Muscle of leg (tissue), 16 donors: ENCODE data around the gene OR51G1. TPM values are rescaled to one million over a fixed set of nuclear protein-coding genes. Genes with fewer than 3 reads are reported as not detected.
A peak's percentile ranks its signal among the peaks of the same experiment; 100 is the strongest.
"Not testable (repeated sequence)": the region's sequence is repeated elsewhere in the genome, so short reads cannot be mapped to it uniquely, and the experiment has no call there.

Experiments
- DNase-seq: peaks from one replicate; pipeline ENCODE4 v3.0.0; 2013
- H3K27ac ChIP-seq: one replicate; pipeline ENCODE4 v1.5.1; 2013; ENCODE audit warnings: mild to moderate bottlenecking, low read length, control low read depth
- H3K27me3 ChIP-seq: one replicate; pipeline ENCODE4 v1.6.1; 2013; ENCODE audit warnings: low read length; ENCODE audit not compliant: control insufficient read depth, insufficient read depth
- H3K36me3 ChIP-seq: one replicate; pipeline ENCODE4 v1.6.1; 2013; ENCODE audit warnings: low read length; ENCODE audit not compliant: control insufficient read depth, insufficient read depth
- H3K4me1 ChIP-seq: one replicate; pipeline ENCODE4 v1.6.1; 2013; ENCODE audit warnings: low read length; ENCODE audit not compliant: control insufficient read depth, insufficient read depth
- H3K4me3 ChIP-seq: one replicate; pipeline ENCODE4 v1.5.1; 2013; ENCODE audit warnings: low read length, control low read depth
- H3K9me3 ChIP-seq: replicated peaks from 2 replicates; pipeline ENCODE4 v1.6.1; 2013; ENCODE audit warnings: low read depth, low read length; ENCODE audit not compliant: control insufficient read depth
- WGBS: methylation state at CpG from one replicate; pipeline ENCODE4 v1.1.5; 2013; ENCODE audit warnings: missing lambda C conversion rate; ENCODE audit not compliant: insufficient coverage; 5-methylcytosine and 5-hydroxymethylcytosine counted together
- long read RNA-seq, 11 donors: transcript quantifications; one replicate each; lab custom pipeline, GENCODE V29; 2026
- polyA plus RNA-seq, 8 donors: library from polyadenylated mRNA; unstranded; fragments of 120-200 nt; gene quantifications; one replicate each; pipeline versions ENCODE4 v1.2.1 to v1.2.3, GENCODE V29; 2013; ENCODE audit warnings: inconsistent platforms in 1 of 8, low replicate concordance in 1 of 8; ENCODE audit not compliant: insufficient read length in 8 of 8, insufficient read depth in 1 of 8
- total RNA-seq: library from RNA; stranded (reverse); fragments of 120-200 nt; gene quantifications from one replicate; pipeline ENCODE4 v1.2.4, GENCODE V29; 2013

OR51G1 gene, protein sequence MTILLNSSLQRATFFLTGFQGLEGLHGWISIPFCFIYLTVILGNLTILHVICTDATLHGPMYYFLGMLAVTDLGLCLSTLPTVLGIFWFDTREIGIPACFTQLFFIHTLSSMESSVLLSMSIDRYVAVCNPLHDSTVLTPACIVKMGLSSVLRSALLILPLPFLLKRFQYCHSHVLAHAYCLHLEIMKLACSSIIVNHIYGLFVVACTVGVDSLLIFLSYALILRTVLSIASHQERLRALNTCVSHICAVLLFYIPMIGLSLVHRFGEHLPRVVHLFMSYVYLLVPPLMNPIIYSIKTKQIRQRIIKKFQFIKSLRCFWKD
- not detected for total RNA-seq
- polyA plus RNA-seq = not detected
- long read RNA-seq, donor 1 = 0 reads
- long read RNA-seq, donor 2 = 0 reads
- long read RNA-seq, donor 3 = 0 reads
- long read RNA-seq, donor 4 = 0 reads
- long read RNA-seq, donor 5 = 0 reads
- long read RNA-seq, donor 6 = 0 reads
- long read RNA-seq, donor 7 = 0 reads
- long read RNA-seq, donor 8 = 0 reads
- long read RNA-seq, donor 9 = 0 reads
- long read RNA-seq, donor 10 = 0 reads
- long read RNA-seq, donor 11 = 0 reads

DNA sequence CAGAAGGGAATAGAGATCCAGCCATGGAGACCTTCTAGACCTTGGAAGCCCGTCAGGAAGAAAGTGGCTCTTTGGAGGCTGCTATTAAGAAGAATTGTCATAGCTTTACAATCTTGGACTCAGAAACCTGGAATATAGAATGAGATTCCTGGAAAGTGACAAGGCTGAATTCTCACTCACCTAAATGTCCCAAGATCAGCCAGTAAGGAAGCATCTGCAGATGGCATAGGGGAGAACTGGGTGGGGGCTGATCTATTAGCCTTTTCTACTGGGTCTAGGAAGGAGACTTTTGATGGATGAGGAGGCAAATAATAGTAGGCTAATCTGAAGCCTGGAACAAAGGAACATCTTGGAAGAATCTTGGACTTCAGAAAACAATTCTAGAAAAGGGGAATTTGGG, at the start of gene OR51G1:
Gene OR51G1 (minus strand): TSS at position 101 of the 400 bp plus-strand sequence. CDS start 0 bp downstream, at position 101.
- no CpG with 5 or more reads among the region's 1 CpG for WGBS
- DNase-seq = no peak
- no peak within 1 kb of the TSS for H3K4me3 ChIP-seq
- no peaks in the 10 kb centered on the region for H3K4me1 ChIP-seq
- no peaks in the 10 kb centered on the region for H3K9me3 ChIP-seq
- no peak within 1 kb of the TSS for H3K27ac ChIP-seq
- H3K27me3 ChIP-seq = no peaks in the 10 kb centered on the region
- no peaks in the 10 kb centered on the region for H3K36me3 ChIP-seq

DNA sequence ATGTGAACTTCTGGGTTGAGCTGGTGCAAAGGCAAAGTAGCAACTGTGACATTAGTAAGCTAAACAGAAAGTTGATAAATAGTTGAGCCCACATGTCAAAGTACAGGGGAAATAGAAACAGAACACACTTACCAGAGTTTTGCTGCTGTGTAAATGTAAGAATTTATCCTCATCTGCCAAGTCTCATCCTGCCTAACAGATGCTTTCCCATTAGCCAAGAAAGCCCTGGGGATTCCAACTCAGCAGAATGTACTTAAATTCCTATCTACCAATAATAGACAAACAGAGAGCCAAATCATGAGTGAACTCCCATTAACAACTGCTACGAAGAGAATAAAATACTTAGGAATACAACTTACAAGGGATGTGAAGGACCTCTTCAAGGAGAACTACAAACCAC, 38.7 kb upstream of the OR51G1 start:
- H3K9me3 ChIP-seq = peaks cover 3% of the 10 kb centered on the region
- no peak overlapping the region for H3K27ac ChIP-seq
- no peak overlapping the region for H3K4me3 ChIP-seq
- no peaks in the 10 kb centered on the region for H3K27me3 ChIP-seq
- peak; percentile 92 for DNase-seq
- no CpG with 5 or more reads among the region's 1 CpG for WGBS
- H3K4me1 ChIP-seq = no peaks in the 10 kb centered on the region
- no peaks in the 10 kb centered on the region for H3K36me3 ChIP-seq

DNA sequence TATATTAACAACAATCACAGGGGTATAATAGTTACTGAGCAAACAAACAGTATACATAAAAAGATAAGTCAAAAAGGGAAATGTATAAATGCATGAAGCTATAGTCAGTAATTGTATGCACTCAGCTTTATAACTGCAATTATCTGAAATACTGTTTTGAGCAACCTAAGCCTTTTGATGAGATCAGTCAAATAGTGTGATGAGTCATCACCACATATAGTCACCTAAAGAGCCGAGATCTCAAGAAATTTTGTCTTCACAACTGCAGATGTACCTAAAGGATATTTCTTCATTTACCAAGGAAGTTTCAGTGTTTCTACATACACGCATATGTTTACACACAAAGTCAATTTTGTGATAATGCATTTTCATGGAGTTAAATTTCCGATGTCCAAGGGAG, 36.7 kb upstream of the OR51G1 start:
- no peak for DNase-seq
- Histone ChIP-seq H3K36me3 (no peaks in the 10 kb centered on the region), H3K27ac (no peak overlapping the region), H3K9me3 (peaks cover 3% of the 10 kb centered on the region), H3K27me3 (no peaks in the 10 kb centered on the region), H3K4me1 (no peaks in the 10 kb centered on the region), H3K4me3 (no peak overlapping the region)
- 100% methylated on average over 1 of the region's 3 CpGs for WGBS

DNA sequence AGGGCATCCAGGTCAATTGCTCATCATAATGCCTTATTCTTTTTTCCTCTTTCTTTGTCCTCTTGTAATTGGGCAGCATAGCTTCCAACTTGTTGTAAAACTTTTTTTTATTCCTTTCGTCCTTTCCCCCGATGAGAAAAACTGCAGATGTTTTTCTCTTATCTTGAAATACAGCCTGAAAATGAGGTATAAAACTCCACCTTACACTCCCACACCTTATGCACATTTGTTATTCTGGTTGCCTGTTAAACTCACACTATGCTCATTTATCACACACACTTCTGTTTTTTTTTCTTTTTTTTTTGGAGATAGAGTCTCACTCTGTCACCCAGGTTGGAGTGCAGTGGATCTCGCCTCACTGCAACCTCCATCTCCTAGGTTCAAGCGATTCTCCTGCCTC, 33.3 kb upstream of the OR51G1 start:
- no peaks in the 10 kb centered on the region for H3K36me3 ChIP-seq
- no peak for DNase-seq
- no peak overlapping the region for H3K4me3 ChIP-seq
- no peaks in the 10 kb centered on the region for H3K27me3 ChIP-seq
- H3K9me3 ChIP-seq = no peaks in the 10 kb centered on the region
- 83% methylated on average over 2 of the region's 4 CpGs for WGBS
- no peaks in the 10 kb centered on the region for H3K4me1 ChIP-seq
- H3K27ac ChIP-seq = no peak overlapping the region

DNA sequence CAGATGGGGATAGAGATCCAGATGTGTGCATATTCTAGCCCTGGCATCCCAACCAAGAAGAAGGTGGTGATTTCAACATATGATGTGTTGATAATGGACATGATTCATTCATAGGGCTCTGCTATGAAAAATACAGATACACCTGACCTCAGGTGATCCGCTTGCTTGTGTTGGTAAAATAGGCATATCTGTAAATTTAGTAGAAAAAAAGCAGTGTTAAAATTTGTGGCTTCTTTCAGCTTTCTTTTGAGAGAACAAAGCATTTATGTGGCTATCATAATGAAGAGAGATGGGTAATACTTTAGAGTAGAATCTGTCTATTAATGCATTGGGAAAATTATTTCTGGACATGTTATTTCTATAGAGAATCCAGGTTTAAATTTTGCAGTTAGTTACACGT, 31.5 kb upstream of the OR51G1 start, which contains the start of gene OR51A2:
Gene OR51A2 (minus strand): TSS at position 101 of the 400 bp plus-strand sequence. CDS start 0 bp downstream, at position 101.
- not testable (repeated sequence) for H3K4me1 ChIP-seq, H3K27ac ChIP-seq, H3K36me3 ChIP-seq, H3K9me3 ChIP-seq, H3K27me3 ChIP-seq, DNase-seq, H3K4me3 ChIP-seq
- WGBS = 67% methylated on average over 1 of the region's 2 CpGs

DNA sequence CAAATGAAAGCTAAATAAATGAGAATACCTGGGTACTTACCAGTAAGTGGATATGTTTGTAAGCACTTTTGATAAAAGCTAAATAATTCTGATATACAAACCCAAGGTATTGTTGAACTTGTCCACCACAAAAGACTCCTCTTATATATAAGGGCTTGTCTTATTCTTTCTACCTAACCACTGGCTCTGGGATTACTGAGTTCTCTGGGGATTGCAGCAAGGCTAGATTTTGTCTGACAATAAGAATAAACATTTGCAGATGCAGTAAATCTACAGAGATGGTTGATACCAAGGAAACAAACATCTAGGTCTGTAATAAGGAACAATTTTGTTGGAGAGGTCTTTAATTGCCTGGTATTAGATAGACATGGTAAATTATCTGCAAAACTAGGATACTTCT, 23.4 kb upstream of the OR51G1 start, which contains the start of gene OR51A4:
Gene OR51A4 (minus strand): TSS at position 101 of the 400 bp plus-strand sequence. CDS start 505 bp downstream, outside the sequence.
- no peak within 1 kb of the TSS for H3K4me3 ChIP-seq
- H3K27me3 ChIP-seq = no peaks in the 10 kb centered on the region
- no peak for DNase-seq
- no peaks in the 10 kb centered on the region for H3K36me3 ChIP-seq
- H3K4me1 ChIP-seq = no peaks in the 10 kb centered on the region
- H3K27ac ChIP-seq = no peak within 1 kb of the TSS
- no peaks in the 10 kb centered on the region for H3K9me3 ChIP-seq

DNA sequence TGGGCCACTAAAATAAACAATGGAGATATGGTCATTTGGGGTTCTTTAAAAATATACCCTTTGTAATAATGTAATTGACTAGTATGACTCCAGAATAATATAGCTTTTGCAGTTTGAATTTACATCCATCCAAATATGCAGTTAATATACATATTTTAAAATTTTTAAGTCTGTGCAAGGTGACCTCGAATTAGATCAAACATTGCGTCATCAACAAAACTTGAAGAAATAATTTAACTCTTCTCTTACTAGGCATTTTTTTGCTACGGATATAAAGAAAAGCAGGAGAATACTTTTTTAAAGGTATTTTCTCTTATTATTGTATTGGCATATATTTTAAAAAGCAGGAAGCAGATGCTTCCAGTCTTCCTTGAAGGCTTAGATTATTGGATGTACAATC, 12.6 kb upstream of the OR51G1 start:
- no peak overlapping the region for H3K27ac ChIP-seq
- DNase-seq = no peak
- no CpG with 5 or more reads among the region's 3 CpGs for WGBS
- no peaks in the 10 kb centered on the region for H3K4me1 ChIP-seq
- no peak overlapping the region for H3K4me3 ChIP-seq
- no peaks in the 10 kb centered on the region for H3K36me3 ChIP-seq
- H3K27me3 ChIP-seq = no peaks in the 10 kb centered on the region
- no peaks in the 10 kb centered on the region for H3K9me3 ChIP-seq

DNA sequence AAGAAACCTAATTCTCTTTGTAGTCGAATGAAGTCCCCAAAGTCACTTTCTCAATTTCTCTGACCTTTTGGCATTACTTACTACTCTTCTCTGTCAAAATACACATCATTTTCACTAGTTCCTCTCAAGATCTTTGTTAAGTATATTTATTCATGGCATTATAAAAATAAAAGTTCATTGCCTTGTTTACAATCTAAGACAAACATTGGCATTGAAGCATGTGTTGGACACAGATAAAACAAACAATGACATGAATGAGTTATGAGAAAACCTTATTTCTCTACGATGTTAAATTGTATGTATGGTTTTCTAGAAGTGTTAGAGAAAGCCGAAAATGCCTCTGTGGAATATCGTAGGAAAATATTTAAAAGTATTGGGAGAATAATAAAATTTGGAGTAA, 8.6 kb upstream of the OR51G1 start:
- Histone ChIP-seq H3K4me3 (no peak overlapping the region), H3K4me1 (no peaks in the 10 kb centered on the region), H3K36me3 (no peaks in the 10 kb centered on the region), H3K27ac (no peak overlapping the region), H3K27me3 (no peaks in the 10 kb centered on the region), H3K9me3 (no peaks in the 10 kb centered on the region)
- DNase-seq = no peak
- WGBS = 100% methylated on average over 2 of the region's 4 CpGs

DNA sequence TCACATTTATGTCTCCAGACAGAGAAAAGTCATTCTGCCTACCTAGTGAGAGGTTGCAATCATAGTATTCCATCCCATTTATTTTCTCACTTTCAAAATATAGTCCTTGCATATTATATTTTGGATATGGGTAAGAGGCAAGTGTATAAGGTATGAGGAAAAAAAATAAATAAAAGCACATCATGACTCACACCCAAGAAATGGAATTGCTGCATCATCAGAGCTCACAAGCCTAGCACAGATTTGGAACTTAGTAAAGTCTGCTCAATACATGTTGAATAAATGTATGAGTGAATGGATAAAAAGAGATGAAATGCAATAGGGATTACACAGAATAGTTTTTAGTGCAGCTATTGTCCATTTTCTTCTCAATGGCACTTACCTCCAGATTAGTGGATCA, 2.5 kb upstream of the OR51G1 start:
- Histone ChIP-seq H3K4me1 (no peaks in the 10 kb centered on the region), H3K4me3 (no peak overlapping the region), H3K27me3 (no peaks in the 10 kb centered on the region), H3K9me3 (no peaks in the 10 kb centered on the region), H3K36me3 (no peaks in the 10 kb centered on the region), H3K27ac (no peak overlapping the region)
- DNase-seq = no peak

DNA sequence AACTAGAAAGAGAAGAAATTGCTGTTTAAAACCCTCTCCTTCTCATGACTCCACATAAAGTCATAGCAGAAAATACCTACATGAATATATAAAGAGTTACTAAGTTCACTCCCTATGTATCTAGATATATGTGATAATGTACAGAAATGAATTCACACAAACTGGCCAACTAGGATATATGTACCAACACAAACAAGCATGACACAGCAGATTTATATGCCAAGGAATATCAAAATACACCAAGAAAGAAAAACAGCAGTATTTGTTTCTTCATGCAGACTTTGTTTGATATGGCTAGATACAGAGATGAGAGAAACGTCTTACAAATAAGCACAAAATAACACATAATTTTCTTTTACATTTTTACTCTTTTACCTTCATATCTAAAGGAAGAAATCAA, 1.8 kb downstream of the OR51G1 start:
- no CpG with 5 or more reads among the region's 1 CpG for WGBS
- DNase-seq = no peak
- H3K4me3 ChIP-seq = no peak overlapping the region
- H3K9me3 ChIP-seq = no peaks in the 10 kb centered on the region
- no peak overlapping the region for H3K27ac ChIP-seq
- H3K36me3 ChIP-seq = no peaks in the 10 kb centered on the region
- H3K4me1 ChIP-seq = no peaks in the 10 kb centered on the region
- H3K27me3 ChIP-seq = no peaks in the 10 kb centered on the region
